ENCODE results near the gene PALD1. TPM values are rescaled to one million over a fixed set of nuclear protein-coding genes. Genes with fewer than 3 reads are reported as not detected.

PALD1 gene
- total RNA-seq, 6 donors from 2014 or later = 8.9 to 25.4 (median 13.4) TPM

GRCh38 chr10:70491614-70492013 lies 13.0 kb downstream of the PALD1 start:
- H3K4me1 ChIP-seq = peaks cover 49 to 58% (median 54%) of the 10 kb centered on the region in 4 donors

GRCh38 chr10:70492786-70493659 lies 14.5 kb downstream of the PALD1 start:
- 47 to 53% methylated on average over 10 of the region's 10 CpGs for WGBS, 2 donors
- Histone ChIP-seq H3K4me3 (no peak overlapping the region), H3K27me3 (no peaks in the 10 kb centered on the region), H3K9me3 (no peaks in the 10 kb centered on the region), H3K4me1 (peaks cover 49 to 69% (median 63%) of the 10 kb centered on the region in 4 donors), H3K27ac (peak overlapping the region; percentile 75 to 90 (median 81)), H3K36me3 (peaks cover 0 to 1% (median 0%) of the 10 kb centered on the region in 4 donors)
- TF ChIP-seq EP300 (IDR thresholded peaks at IDR 0.05) (no peak), POLR2AphosphoS5 (IDR thresholded peaks at IDR 0.05) (no peak), POLR2A (IDR thresholded peaks at IDR 0.05) (no peak)
- TF ChIP-seq, protein P1, sequence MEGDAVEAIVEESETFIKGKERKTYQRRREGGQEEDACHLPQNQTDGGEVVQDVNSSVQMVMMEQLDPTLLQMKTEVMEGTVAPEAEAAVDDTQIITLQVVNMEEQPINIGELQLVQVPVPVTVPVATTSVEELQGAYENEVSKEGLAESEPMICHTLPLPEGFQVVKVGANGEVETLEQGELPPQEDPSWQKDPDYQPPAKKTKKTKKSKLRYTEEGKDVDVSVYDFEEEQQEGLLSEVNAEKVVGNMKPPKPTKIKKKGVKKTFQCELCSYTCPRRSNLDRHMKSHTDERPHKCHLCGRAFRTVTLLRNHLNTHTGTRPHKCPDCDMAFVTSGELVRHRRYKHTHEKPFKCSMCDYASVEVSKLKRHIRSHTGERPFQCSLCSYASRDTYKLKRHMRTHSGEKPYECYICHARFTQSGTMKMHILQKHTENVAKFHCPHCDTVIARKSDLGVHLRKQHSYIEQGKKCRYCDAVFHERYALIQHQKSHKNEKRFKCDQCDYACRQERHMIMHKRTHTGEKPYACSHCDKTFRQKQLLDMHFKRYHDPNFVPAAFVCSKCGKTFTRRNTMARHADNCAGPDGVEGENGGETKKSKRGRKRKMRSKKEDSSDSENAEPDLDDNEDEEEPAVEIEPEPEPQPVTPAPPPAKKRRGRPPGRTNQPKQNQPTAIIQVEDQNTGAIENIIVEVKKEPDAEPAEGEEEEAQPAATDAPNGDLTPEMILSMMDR (IDR thresholded peaks at IDR 0.05) = no peak
- DNase-seq = peak in 1 of 2 donors; percentile 54
- peak; percentile 60 to 78 for ATAC-seq (ENCODE audit: low FRiP score in 2 of 2)

More at GRCh38 chr10:70491614-70492013, 13.0 kb downstream of the PALD1 start:
- 78 to 86% methylated on average over 2 of the region's 2 CpGs for WGBS, 2 donors
- H3K36me3 ChIP-seq = peaks cover 0 to 9% (median 0%) of the 10 kb centered on the region in 4 donors
- H3K4me3 ChIP-seq = no peak overlapping the region
- ATAC-seq (ENCODE audit: low FRiP score in 2 of 2) = no peak
- TF ChIP-seq EP300 (IDR thresholded peaks at IDR 0.05) (no peak), POLR2A (IDR thresholded peaks at IDR 0.05) (no peak), POLR2AphosphoS5 (IDR thresholded peaks at IDR 0.05) (no peak)
- TF ChIP-seq, protein P1 (IDR thresholded peaks at IDR 0.05) = no peak
- no peak for DNase-seq
- no peaks in the 10 kb centered on the region for H3K27me3 ChIP-seq
- peak overlapping the region in 2 of 4 donors; percentile 1 to 58 for H3K27ac ChIP-seq
- no peaks in the 10 kb centered on the region for H3K9me3 ChIP-seq

GRCh38 chr10:70493660-70494234 lies 15.2 kb downstream of the PALD1 start:
- H3K27me3 ChIP-seq = no peaks in the 10 kb centered on the region
- ATAC-seq (ENCODE audit: low FRiP score in 2 of 2) (peak in 1 of 2 donors; percentile 9), DNase-seq (no peak)
- peaks cover 55 to 73% (median 68%) of the 10 kb centered on the region in 4 donors for H3K4me1 ChIP-seq
- no peak overlapping the region for H3K4me3 ChIP-seq
- H3K36me3 ChIP-seq = no peaks in the 10 kb centered on the region
- WGBS, 2 donors = 41 to 49% methylated on average over 9 of the region's 9 CpGs
- no peaks in the 10 kb centered on the region for H3K9me3 ChIP-seq
- TF ChIP-seq POLR2AphosphoS5 (IDR thresholded peaks at IDR 0.05) (no peak), POLR2A (IDR thresholded peaks at IDR 0.05) (no peak), EP300 (IDR thresholded peaks at IDR 0.05) (no peak)
- TF ChIP-seq, protein P1 (IDR thresholded peaks at IDR 0.05) = no peak
- peak overlapping the region; percentile 75 to 90 (median 81) for H3K27ac ChIP-seq

DNA sequence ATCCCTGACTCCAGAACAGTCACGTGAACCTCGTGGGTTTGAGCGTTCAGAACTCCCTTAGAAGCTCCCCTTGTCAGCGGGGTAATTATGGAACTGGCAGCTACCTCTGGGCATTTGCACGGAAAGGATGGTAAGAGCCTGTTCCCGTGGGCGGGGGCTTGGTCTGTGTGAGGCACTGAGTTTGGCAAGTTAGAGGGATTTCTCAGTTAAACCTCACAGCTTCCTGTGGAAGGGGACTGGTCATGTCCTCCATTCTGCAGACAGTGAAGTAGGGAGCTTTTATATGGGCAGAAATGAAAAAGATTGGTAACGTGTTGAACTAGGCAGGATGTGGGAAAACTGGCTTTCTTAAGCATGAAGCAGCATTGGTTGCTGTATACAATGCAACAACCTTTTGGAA lies 16.0 kb downstream of the PALD1 start:
- TF ChIP-seq EP300 (IDR thresholded peaks at IDR 0.05) (no peak), POLR2AphosphoS5 (IDR thresholded peaks at IDR 0.05) (no peak), POLR2A (IDR thresholded peaks at IDR 0.05) (no peak)
- TF ChIP-seq, protein P1 (IDR thresholded peaks at IDR 0.05) = no peak
- H3K4me1 ChIP-seq = peaks cover 63 to 81% (median 75%) of the 10 kb centered on the region in 4 donors
- H3K9me3 ChIP-seq = no peaks in the 10 kb centered on the region
- peak overlapping the region; percentile 75 to 90 (median 81) for H3K27ac ChIP-seq
- ATAC-seq (ENCODE audit: low FRiP score in 2 of 2) (peak; percentile 7 to 25), DNase-seq (no peak)
- H3K4me3 ChIP-seq = peak overlapping the region in 1 of 4 donors; percentile 21
- no peaks in the 10 kb centered on the region for H3K27me3 ChIP-seq
- WGBS, 2 donors = 16 to 58% methylated on average over 8 of the region's 8 CpGs
- H3K36me3 ChIP-seq = no peaks in the 10 kb centered on the region

Data from upper lobe of left lung (tissue), 6 donors.